Right hindlimb (tissue), 1 donor: ENCODE measurements around the gene AEBP1.

Experiments used
- DNase-seq: peaks from one replicate; pipeline ENCODE4 v3.0.0-alpha.2; 2018

The AEBP1 gene

GRCh38 chr7:44103923-44104859 lies at the start of gene AEBP1:
Gene AEBP1 (plus strand): TSS chr7:44104345. CDS start chr7:44104666, 321 bp downstream.
- peak; percentile 80 for DNase-seq

GRCh38 chr7:44056681-44057080 lies 47.5 kb upstream of the AEBP1 start:
- no peak for DNase-seq

GRCh38 chr7:44057181-44057848 lies 46.8 kb upstream of the AEBP1 start:
- DNase-seq: peak; percentile 12

- peak; percentile 12 for DNase-seq
These were observed 46.0 kb upstream of the AEBP1 start for GRCh38 chr7:44057849-44058758.

GRCh38 chr7:44058759-44059218 lies 45.4 kb upstream of the AEBP1 start:
- peak; percentile 7 for DNase-seq

- peak; percentile 21 for DNase-seq
These were observed 44.7 kb upstream of the AEBP1 start for GRCh38 chr7:44059219-44060090.

GRCh38 chr7:44060091-44060947 lies 43.8 kb upstream of the AEBP1 start:
- DNase-seq: peak; percentile 15

GRCh38 chr7:44060948-44061644 lies 43.0 kb upstream of the AEBP1 start:
- DNase-seq: peak; percentile 10

- DNase-seq: peak; percentile 13
These were observed 42.4 kb upstream of the AEBP1 start for GRCh38 chr7:44061645-44062179.

- peak; percentile 18 for DNase-seq
These were observed 41.8 kb upstream of the AEBP1 start for GRCh38 chr7:44062180-44062902.

- peak; percentile 22 for DNase-seq
These were observed 41.2 kb upstream of the AEBP1 start for GRCh38 chr7:44062903-44063295.

GRCh38 chr7:44063547-44063893 lies 40.6 kb upstream of the AEBP1 start:
- no peak for DNase-seq

GRCh38 chr7:44063894-44064651 lies 40.1 kb upstream of the AEBP1 start:
- peak; percentile 30 for DNase-seq

- DNase-seq: no peak
These were observed 39.2 kb upstream of the AEBP1 start for GRCh38 chr7:44064791-44065430.

- DNase-seq: peak; percentile 81
These were observed 38.6 kb upstream of the AEBP1 start, which contains the start of gene PGAM2 for GRCh38 chr7:44065431-44066110. Gene PGAM2 (minus strand): TSS chr7:44065567. CDS start chr7:44065529, 38 bp downstream.

- DNase-seq: no peak
These were observed 38.1 kb upstream of the AEBP1 start for GRCh38 chr7:44066111-44066460.

- DNase-seq: peak; percentile 31
These were observed 37.6 kb upstream of the AEBP1 start for GRCh38 chr7:44066494-44067063.
